CMK (cell line): ENCODE data around the gene IFITM10.
"Not testable (repeated sequence)": the region's sequence is repeated elsewhere in the genome, so short reads cannot be mapped to it uniquely, and the experiment has no call there.

ENCODE experiments used
- DNase-seq: peaks from one replicate; pipeline ENCODE4 v3.0.0-alpha.2; 2010; ENCODE audit warnings: low read depth

IFITM10 gene

GRCh38 chr11:1691026-1691877, 59.1 kb downstream of the IFITM10 start:
- DNase-seq = no peak

DNA sequence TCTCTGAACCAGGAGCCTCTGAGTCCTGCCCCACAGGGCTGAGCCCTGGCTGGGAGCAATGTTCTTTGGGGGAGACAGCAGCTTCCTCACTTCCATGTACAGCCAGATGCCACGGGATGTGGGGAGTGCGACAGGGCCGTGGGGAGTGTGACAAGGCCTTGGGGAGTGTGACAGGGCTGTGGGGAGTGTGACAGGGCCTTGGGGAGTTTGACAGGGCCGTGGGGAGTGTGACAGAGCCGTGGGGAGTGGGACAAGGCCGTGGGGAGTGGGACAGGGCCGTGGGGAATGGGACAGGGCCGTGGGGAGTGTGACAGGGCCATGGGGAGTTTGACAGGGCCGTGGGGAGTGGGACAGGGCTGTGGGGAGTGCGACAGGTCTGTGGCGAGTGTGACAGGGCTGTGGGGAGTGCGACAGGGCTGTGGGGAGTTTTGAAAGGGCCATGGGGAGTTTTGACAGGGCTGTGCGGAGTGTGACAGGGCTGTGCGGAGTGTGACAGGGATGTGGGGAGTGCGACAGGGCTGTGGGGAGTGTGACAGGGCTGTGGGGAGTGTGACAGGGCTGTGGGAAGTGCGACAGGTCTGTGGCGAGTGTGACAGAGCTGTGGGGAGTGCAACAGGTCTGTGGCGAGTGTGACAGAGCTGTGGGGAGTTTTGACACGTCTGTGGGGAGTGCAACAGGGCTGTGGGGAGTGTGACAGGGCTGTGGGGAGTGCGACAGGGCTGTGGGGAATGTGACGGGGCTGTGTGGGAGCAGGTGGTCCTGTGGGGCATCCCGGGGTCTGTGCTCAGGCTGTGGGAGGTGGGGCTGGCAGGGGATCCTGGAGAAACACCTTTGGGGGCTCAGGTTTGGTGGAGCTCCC, 60.0 kb downstream of the IFITM10 start:
- no peak for DNase-seq

DNA sequence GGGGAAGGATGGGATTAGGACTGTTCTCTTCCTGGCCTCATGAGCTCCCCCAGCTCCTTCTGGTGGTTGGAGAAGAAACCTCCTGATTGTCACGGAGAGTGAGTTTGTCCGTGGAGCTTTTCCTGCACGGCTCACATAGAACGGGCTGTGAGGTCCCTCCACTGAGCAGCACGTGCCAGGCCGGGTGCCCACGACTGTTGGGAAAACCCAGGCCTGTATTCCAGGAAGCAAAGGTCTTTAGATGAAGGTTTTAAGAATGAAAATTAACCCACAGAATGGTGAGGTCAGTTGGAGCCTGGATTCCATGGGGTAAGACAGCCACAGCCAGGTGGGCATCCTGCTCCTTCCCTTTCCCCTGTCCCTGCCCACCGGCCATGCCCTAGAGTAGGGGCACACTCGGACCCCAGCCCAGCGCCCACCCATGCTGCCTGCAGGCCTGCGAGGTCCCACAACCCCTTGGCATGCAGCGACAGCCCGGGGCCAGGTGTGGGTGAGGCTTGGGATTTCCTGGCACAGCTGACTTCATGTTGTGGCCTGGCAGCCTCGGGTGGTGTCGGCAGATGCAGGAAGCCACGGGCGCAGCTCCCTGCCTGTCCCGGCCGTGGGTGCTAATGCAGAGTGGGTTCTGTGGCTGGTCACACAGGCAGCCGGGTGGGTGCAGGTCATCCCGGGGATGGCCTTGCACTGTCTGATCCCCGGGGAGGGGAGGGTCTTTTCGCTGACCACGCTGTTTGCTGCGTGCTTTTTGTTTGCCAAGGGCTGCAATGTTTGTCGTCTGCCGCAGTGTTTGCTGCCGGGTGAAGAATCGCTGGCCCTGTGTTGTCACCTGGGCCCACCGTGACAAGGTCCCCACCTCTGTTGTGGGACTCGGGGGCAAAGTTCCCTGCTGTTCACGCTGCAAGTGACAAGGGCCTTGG, 60.9 kb downstream of the IFITM10 start:
- not testable (repeated sequence) for DNase-seq

DNA sequence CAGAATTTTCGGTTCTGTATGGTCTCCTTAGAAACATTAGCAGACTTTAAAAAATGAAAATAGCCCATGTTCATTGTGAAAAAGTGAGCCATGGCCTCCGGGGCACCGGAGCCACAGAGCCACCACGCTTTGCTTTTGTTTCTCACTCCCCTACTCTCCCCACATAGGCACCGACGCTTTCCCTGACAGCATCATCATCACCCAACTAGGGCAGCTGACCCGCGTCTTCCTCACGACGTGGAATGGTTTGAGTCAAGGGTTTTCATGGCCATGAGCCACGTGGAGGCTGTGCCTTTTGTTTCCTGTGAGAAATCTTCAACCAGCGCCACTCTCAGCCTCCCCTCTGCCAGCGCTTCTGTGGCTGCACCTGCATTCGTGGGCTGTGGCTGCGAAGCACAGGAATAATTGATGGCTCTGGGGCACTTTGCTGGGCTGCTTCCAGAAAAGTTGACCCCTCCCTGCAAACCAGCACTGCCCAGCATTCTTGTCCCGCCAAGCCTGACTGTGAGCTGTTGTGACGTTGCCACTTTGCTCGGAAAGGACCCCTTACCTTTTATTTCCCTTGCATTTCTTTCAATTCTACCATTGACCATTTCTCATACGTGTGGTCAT, 62.0 kb downstream of the IFITM10 start:
- not testable (repeated sequence) for DNase-seq

DNA sequence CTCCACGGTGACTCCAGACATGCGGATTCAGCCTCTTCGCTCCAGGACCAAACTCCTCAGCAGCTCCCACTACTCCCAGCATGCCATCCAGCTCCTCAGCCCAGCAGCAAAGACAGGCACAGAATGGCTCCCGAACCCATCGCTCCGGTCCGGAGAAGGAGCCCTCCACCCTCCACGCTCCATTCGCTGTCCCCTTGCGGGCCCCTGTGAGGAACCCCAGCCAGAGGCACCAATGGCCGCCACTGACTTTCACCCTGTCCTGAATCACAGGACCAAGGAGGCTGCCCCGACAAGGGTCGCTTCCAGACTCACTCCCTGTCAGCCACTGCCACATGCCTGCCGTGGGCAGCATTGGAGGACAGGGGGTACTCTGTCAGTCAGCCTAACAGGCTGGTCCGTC, 64.2 kb downstream of the IFITM10 start:
- DNase-seq = not testable (repeated sequence)

DNA sequence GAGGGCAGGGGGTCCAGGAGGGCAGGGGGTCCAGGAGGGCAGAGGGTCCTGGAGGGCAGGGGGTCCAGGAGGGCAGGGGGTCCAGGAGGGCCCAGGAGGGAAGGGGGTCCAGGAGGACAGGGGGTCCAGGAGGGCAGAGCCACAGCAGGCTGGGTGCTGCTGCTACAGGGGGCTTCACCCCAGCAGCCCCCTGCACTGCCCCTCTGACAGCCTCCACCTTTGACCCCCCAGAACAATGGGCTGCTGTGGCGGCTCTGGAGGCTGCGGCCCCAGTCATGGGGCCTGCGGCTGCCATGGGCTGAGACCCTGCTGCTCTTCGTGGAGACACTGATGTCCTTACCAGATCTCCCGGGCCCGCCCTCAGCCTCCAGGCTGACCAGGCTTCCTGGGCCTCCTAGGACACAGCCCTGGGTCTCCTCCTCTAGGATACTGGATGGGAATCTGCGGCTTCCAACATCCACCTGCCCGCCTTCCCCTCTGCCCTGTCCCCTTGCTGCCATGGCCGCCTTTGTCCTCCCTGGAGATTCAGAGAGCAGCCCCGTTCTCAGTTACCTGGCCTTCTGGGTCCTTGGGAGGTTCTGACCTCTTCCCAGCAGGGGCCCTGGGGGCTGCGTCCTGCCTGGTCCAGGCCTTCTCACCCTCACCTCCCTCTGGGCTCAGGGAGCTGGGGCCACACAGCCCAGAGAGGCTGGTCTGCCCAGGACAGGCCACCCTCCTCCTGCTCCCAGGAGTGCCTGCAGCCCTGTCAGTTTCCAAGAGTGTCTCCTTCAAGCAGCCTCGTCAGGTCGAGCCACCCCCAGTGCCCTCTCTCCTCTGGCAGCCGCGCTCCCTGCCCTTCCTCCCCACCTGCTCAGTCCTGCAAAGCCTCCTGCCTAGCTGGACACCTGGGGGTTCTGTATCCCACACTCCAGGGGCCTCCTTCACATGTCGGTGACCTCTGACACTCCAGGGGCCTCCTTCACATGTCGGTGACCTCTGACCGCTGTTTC, 65.2 kb downstream of the IFITM10 start:
- DNase-seq = not testable (repeated sequence)

DNA sequence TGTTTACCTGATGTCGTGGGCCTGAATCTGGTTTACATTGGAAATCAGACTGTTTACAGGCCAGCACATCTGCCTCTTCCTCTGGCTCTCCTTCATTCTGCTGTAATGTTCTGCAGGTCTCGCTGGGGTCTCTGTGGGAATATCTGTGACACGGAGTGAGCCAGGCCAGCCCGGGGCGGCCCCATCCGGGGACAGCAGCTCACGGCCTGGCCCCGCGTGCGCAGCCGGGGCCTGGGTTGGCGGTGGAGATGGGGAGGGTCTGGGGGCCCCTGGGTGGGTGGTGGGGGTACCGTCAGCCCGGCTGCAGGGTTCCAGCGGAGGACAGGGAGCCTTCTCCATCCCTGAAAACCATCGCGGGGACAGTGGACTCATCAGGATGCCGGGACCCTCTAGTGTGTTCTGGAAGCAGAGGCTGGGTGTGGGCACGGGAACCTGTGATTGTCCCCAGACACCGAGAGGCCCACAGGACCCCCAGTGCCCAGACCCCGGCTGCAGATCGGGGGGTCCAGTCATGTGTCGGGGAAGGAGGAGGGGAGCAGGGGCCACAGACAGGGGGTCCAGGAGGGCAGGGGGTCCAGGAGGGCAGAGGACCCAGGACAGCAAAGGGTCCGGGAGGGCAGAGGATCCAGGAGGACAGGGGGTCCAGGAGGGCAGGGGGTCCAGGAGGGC, 66.4 kb downstream of the IFITM10 start:
- not testable (repeated sequence) for DNase-seq

GRCh38 chr11:1683216-1683615, 67.2 kb downstream of the IFITM10 start:
- not testable (repeated sequence) for DNase-seq
